GM10266 (cell line): ENCODE results near the gene METTL18.
"Not testable (repeated sequence)": the region's sequence is repeated elsewhere in the genome, so short reads cannot be mapped to it uniquely, and the experiment has no call there.

ENCODE experiments used
- DNase-seq: peaks from one replicate; pipeline ENCODE4 v3.0.0; 2012; ENCODE audit errors: extremely low spot score
- CTCF ChIP-seq: IDR thresholded peaks from 2 replicates; pipeline ENCODE4 v1.5.1; 2012; ENCODE audit warnings: mild to moderate bottlenecking, low read depth; ENCODE audit not compliant: control insufficient read depth, insufficient read depth; ENCODE audit errors: missing control alignments

METTL18 gene

GRCh38 chr1:169829671-169830070 is 35.0 kb upstream of the METTL18 start:
- TF ChIP-seq CTCF: no peak
- no peak for DNase-seq

DNA sequence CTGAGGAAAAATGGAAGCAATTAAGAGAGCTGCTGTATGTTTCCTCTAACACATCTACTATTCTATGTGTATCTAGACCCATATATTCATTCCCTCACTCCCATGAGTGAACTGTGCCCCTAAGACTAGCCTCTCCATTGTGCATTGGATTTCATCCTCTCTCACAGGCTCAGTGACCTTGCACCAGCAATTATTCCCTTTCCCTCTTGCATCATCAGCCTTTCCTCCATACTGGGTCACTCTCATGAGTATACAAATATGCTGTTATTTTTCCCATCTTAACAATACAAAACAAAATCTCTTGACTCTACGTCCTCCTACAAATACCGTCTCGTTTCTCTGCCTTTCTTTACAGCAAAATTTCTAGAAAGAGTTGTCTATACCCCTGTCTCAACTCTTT is 29.4 kb upstream of the METTL18 start:
- TF ChIP-seq CTCF: no peak
- DNase-seq: no peak

DNA sequence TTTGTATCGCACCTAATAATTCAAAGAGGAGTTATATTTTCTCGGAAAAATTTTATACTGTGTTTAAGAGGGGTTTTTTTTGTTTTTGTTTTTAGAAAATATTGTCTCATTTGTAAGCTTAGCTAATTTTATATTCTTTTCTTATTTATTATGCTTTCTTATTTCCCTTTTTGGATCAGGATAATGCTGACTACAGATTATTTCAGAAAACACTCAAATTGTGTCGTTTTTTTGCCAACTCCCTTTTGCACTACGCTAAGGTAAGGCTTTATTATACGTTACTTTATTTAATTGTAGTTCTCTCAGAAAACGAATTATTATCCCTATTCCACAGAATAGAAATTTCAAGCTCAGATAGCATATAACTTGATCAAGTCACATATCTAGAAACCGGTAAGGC is 26.8 kb upstream of the METTL18 start:
- no peak for DNase-seq
- no peak for TF ChIP-seq CTCF

- TF ChIP-seq CTCF: no peak
- DNase-seq: no peak
These were observed 21.9 kb upstream of the METTL18 start for GRCh38 chr1:169816617-169817016.

GRCh38 chr1:169814265-169814664 is 19.6 kb upstream of the METTL18 start:
- DNase-seq: no peak
- TF ChIP-seq CTCF: no peak

GRCh38 chr1:169812131-169812530 is 17.4 kb upstream of the METTL18 start:
- no peak for TF ChIP-seq CTCF
- DNase-seq: no peak

DNA sequence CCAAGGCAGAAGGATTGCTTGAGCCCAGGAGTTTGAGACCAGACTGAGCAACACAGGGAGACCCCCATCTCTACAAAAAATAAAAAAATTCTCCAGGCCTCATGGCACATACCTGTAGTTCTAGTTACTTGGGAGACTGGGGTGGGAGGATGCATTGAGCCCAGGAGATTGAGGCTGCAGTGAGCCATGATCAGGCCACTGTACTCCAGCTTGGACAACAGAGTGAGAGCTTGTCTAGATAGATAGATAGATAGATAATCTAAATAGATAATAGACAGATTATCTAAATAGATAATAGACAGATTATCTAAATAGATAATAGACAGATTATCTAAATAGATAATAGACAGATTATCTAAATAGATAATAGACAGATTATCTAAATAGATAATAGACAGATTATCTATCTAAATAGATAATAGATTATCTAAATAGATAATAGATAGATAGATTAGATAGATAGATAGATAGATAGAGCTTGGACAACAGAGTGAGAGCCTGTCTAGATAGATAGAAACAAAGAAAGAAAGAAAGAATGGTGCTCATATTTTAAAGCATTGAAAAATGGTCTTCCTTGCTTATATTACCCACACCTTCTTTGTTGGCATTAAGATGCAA is 16.8 kb upstream of the METTL18 start:
- not testable (repeated sequence) for DNase-seq
